ENCODE results near the gene KRTAP13-3.

KRTAP13-3 gene

GRCh38 chr21:30425826-30426225 lies at the start of gene KRTAP13-3:
TSS of gene KRTAP13-3 (minus strand) at chr21:30425926. CDS start at chr21:30425912, 14 bp downstream.
- no peak for DNase-seq

GRCh38 chr21:30468900-30469714 lies 43.4 kb upstream of the KRTAP13-3 start:
- no peak for DNase-seq

- no peak for DNase-seq
Observed at GRCh38 chr21:30463713-30464112, 38.0 kb upstream of the KRTAP13-3 start.

DNA sequence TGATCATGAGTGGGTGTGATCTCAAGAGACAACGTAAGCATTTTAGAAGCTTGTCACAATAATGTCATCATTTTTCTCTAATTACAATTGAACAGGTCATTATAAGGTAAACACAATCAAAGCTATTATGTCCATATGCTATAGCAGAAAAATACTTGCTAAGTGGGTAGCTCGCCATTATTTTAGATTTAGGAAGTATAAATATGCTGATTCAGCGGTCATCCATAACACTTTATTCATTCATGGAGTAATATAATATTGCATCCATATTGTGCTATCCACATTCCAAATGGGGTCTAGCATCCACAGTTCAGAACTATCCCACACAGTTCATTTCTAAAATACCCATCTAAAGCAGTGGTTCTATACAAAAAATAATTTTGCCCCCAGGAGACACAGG lies 22.8 kb upstream of the KRTAP13-3 start:
- DNase-seq, result no peak

DNA sequence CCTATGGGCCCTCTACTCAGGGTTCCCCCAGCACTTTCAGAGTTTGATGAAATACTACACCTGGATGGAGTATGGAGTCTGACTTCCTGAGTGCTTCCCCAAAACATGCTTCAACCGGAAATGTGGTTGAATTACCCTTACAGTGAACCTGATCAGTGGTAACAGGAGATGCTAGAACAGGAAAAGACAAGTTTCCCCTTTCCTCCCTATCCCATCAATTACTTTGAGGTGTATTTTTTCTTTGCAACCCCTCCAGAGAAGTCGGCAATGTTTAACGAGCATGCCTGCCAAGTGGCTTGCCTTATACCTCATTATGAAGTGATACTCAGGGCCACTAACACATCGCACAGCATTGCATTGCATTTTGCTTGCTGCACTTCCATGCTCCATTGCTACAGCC lies 21.3 kb upstream of the KRTAP13-3 start:
- no peak for DNase-seq

DNA sequence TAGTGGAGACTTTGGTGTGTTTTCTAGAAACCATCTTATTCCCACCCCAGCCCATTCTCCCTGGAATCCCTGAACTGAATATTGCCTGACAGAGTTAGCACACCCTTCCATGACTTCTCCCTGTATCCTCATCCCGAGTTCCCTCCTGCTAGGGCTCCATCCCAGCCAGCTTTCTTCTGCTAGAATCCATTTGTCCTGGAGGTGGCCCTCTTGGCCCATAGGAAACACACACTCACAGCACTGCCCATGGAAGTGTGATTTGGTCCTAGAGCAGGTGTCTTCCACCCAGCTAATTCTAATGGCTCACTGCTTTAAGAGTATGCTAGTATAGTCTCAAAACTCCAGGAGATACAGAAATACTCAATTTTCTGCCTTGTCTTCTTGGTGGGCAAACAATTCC lies 18.5 kb upstream of the KRTAP13-3 start:
- DNase-seq, result no peak

DNA sequence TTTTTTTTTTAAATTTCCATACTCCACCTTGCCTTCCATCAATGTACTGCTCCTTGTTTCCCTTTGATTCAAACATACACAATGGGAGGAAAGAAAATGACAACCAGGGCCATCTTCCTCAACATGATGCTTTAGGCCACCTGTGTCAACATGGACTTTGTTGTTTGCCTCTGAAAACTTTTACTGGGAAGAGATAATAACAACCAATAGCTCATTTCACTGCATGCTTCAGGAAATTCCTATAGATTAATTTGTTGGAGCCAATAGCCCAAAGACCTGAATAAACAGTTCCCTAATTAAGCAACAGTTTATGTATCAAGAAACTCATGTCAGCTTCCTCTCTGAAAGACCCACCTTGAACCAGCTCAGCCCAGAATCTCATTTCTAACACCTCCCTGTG lies 17.5 kb upstream of the KRTAP13-3 start:
- DNase-seq, result no peak

DNA sequence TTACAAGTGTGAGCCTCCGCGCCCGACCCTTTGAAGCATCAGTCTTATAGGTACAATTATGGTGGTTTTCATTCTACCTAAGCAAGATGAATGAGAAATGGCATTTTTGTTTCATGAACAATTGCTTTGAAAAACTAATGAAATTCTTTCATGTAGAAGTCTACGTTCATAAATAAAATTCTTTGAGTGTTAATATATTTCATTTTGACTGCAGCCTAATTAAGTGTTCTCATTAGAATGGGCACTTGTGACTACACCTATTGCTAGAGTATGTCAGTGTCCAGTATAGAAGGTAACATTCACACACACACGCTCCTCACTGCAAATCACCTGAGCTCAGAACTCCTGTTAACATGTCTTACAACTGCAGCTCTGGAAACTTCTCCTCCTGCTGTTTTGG lies 14.2 kb upstream of the KRTAP13-3 start, which contains the start of gene KRTAP15-1:
KRTAP15-1 (plus strand) TSS at position 301 of the 400 bp plus-strand sequence; CDS start at position 354, 53 bp downstream.
- DNase-seq, result no peak

DNA sequence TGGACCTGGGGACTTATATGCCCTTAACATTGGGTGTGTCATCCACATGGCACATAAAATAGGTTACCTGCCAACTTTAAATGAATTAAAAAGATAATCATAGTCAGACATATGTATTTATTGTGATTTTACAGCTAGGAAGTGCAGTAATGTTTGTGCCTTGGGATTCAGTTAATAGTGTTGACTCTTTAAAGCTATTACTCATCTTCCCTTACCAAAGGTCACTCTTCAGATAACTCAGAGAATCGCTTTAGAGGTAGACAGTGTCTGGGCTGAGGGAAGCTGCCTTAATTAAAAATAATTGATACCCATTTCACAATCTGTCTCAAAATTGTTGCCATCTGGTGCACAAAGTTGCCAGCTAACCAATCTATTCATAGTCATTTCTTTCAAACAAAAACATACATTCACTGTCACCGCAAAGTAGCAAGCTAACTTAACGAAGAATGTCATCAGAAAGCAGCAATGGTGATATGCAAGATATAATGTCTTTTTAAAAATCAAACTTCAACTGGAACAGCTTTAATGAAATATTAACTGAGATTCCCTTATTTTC lies 11.4 kb upstream of the KRTAP13-3 start:
- DNase-seq, result no peak

DNA sequence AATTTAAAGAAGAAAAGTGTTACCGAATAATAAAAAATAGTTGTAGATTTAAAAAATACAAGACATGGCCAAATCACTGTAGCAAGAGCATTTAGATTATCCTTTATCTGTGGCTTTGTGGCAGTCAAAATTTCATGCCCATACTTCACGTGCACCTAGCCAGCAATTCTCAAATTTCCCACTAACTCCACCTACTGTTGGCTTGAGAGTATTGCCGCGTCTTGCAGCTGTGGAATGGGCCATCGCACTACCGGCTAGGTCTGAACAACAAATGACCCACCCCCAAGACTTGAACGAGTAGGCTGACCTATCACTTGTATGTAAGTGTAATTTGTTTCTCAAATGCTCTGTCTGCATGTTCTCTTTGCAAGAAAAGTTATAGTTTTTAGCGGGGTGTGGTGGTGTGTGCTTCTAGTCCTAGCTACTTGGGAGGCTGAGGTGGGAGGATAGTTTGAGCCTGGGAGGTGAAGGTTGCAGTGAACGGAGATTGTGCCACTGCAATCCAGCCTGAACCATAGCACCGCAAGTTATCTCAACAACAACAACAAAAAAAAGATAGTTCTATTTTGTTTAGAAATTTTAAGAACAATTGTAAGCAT lies 8.4 kb upstream of the KRTAP13-3 start:
- DNase-seq, result no peak

- no peak for DNase-seq
Observed at GRCh38 chr21:30430170-30430655, 4.5 kb upstream of the KRTAP13-3 start, which contains the start of gene KRTAP13-4. TSS of gene KRTAP13-4 (plus strand) at chr21:30430220. CDS start at chr21:30430276, 56 bp downstream.

DNA sequence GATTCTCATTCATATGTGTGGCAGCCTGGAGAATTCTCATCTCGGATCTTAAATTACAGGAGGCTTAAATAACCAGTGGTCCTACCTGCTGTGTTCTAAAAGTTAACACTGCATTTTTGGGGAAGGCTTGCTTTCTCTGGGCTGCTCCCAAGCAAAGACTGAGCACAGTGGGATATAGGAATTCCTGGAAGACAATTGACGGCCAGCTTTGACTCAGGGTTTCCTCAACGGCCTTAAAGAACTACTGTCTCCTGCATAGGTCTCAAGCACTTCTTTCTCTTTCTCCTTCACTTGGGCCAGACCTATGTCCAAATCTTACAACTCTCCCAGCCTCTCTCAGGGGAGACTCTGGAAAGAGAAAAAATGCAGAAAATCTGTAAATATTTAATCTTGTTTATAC lies 1.0 kb upstream of the KRTAP13-3 start:
- DNase-seq, result no peak

GRCh38 chr21:30415993-30416392 lies 9.7 kb downstream of the KRTAP13-3 start:
- no peak for DNase-seq

GRCh38 chr21:30408782-30409494 lies 16.8 kb downstream of the KRTAP13-3 start:
- peak; percentile 29 for DNase-seq

DNA sequence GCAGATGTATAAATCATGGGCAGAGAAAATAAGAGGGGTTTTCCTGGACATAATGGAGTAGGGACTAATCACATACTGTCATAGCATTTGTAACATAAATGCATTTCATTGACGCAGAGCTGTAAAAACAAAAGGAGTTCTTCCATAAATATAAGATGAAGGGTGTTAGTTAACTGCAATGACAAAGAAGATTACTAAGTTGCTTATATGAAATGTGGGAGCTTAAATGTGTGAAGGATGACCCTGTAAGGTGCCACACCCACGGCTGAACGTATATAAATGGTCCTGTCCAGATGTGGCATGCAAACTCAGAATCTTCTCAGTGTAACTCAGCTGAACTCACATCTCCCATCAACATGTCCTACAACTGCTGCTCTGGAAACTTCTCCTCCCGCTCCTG lies 30.0 kb downstream of the KRTAP13-3 start, which contains the start of gene KRTAP13-1:
KRTAP13-1 (plus strand) TSS at position 301 of the 400 bp plus-strand sequence; CDS start at position 357, 56 bp downstream.
- no peak for DNase-seq

DNA sequence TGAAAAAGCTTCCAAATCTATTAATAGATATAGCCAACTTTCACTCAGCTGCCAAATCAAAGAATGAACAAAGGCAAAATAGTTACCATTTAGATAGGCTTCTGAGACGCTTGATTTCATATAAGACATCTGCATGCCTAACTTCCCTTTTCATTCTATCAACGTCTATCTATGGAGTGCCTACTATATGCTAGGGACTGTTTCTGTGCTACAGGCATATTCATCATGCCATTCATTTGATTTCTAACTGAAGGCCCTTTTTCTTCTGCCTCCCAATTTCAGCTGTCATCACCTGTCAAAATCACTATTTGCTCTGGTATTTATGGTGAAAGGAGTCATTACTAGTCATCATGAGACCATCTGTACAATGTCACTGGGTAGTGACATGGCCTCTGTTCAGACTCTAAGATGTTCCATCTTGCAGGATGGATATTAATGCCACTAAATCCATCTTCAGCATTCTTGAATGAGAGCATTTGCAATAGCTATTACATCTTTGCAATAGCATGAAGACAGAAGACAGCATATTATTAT lies 34.2 kb downstream of the KRTAP13-3 start:
- no peak for DNase-seq

DNA sequence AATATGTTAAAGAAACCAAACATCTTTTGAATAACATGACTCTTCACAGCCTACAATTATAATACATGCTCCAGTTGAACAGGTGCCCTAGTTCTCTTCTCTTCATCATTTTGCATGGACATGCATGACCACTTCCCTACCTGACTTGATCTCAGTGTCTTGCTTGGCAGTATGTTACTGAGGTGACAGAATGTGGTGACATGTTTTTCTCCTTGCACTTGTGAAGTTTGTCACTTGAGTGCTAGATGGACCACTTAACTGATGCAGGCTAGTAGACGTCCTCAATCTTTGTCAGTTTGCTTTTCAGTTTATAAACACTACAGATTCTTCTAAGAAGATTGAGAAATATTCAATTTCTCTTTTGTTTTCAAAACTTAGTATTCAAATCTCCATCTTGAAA lies 43.5 kb downstream of the KRTAP13-3 start:
- no peak for DNase-seq

All from femur (tissue), 1 donor.